Neural progenitor cell (in vitro differentiated cells): ENCODE measurements around the gene RHOA. TPM values are rescaled to one million over a fixed set of nuclear protein-coding genes. Genes with fewer than 3 reads are reported as not detected.

Experiments
- DNase-seq: peaks from one replicate; pipeline ENCODE4 v3.0.0-alpha.2; 2016; ENCODE audit warnings: low spot score
- H2AFZ ChIP-seq: fragments of 200-600 bp; sonication (generic); replicated peaks from 2 replicates; pipeline ENCODE4 v1.6.1; 2016; ENCODE audit warnings: antibody characterized with exemption
- H3F3A ChIP-seq: fragments of 200-600 bp; sonication (generic); 2 replicates; pipeline ENCODE4 v1.6.1; 2016; ENCODE audit warnings: antibody characterized with exemption, low read depth
- H3K27ac ChIP-seq: fragments of 200-600 bp; sonication (generic); 2 replicates; pipeline ENCODE4 v1.5.1; 2016; ENCODE audit warnings: mild to moderate bottlenecking
- H3K27me3 ChIP-seq: fragments of 200-600 bp; sonication (generic); 2 replicates; pipeline ENCODE4 v1.6.1; 2016; ENCODE audit warnings: mild to moderate bottlenecking, moderate library complexity
- H3K36me3 ChIP-seq: fragments of 200-600 bp; sonication (generic); 2 replicates; pipeline ENCODE4 v1.5.1; 2016
- H3K4me1 ChIP-seq: fragments of 200-600 bp; sonication (generic); 2 replicates; pipeline ENCODE4 v1.6.1; 2016; ENCODE audit warnings: mixed run types
- H3K4me2 ChIP-seq: fragments of 200-600 bp; sonication (generic); 2 replicates; pipeline ENCODE4 v1.6.1; 2016
- H3K4me3 ChIP-seq: fragments of 200-600 bp; sonication (generic); 2 replicates; pipeline ENCODE4 v1.5.1; 2016
- H3K79me2 ChIP-seq: fragments of 200-600 bp; sonication (generic); 2 replicates; pipeline ENCODE4 v1.6.1; 2016; ENCODE audit warnings: low read depth
- H3K9ac ChIP-seq: fragments of 200-600 bp; sonication (generic); 2 replicates; pipeline ENCODE4 v1.6.1; 2016
- H3K9me3 ChIP-seq: fragments of 200-600 bp; sonication (generic); 2 replicates; pipeline ENCODE4 v1.5.1; 2016; ENCODE audit warnings: low read depth
- H4K20me1 ChIP-seq: fragments of 200-600 bp; sonication (generic); 2 replicates; pipeline ENCODE4 v1.6.1; 2016; ENCODE audit warnings: low read depth
- H3K27ac Mint-ChIP-seq: 3 replicates; pipeline ENCODE4 v1.8.0; 2021; ENCODE audit warnings: mixed read lengths
- H3K27me3 Mint-ChIP-seq: 2 replicates; pipeline ENCODE4 v1.8.0; 2022; ENCODE audit warnings: low read depth, mild to moderate bottlenecking, inconsistent platforms, moderate library complexity, mixed read lengths; ENCODE audit not compliant: insufficient read depth
- H3K36me3 Mint-ChIP-seq: 3 replicates; pipeline ENCODE4 v1.8.0; 2021; ENCODE audit warnings: mixed read lengths
- H3K4me1 Mint-ChIP-seq: 3 replicates; pipeline ENCODE4 v1.8.0; 2021; ENCODE audit warnings: mixed read lengths
- H3K4me3 Mint-ChIP-seq: 3 replicates; pipeline ENCODE4 v1.8.0; 2021; ENCODE audit warnings: mild to moderate bottlenecking, moderate library complexity, mixed read lengths
- H3K9me3 Mint-ChIP-seq: 3 replicates; pipeline ENCODE4 v1.8.0; 2020; ENCODE audit warnings: mixed read lengths
- CTCF ChIP-seq: fragments of 200-600 bp; sonication (generic); IDR thresholded peaks from 2 replicates; pipeline ENCODE4 v1.5.1; 2017; ENCODE audit warnings: antibody characterized with exemption, mild to moderate bottlenecking
- EZH2 ChIP-seq: fragments of 200-600 bp; sonication (generic); IDR thresholded peaks from 2 replicates; pipeline ENCODE4 v1.6.1; 2017; ENCODE audit warnings: antibody characterized with exemption, mild to moderate bottlenecking, moderate library complexity
- EZH2phosphoT487 ChIP-seq: fragments of 200-600 bp; sonication (generic); IDR thresholded peaks from 2 replicates; pipeline ENCODE4 v1.6.1; 2017; ENCODE audit warnings: antibody characterized with exemption
- total RNA-seq: library from RNA; depleted of rRNA; stranded (reverse); fragments of >200 nt; gene quantifications from 2 replicates; pipeline ENCODE4 v1.2.3, GENCODE V29; 2015; ENCODE audit warnings: low replicate concordance

RHOA gene
- total RNA-seq, 1 donor from 2014 or later, result 460 TPM

- H3K27ac ChIP-seq, result no peak overlapping the region
- H3F3A ChIP-seq, result peaks cover 24% of the 10 kb centered on the region
- H3K36me3 ChIP-seq, result no peaks in the 10 kb centered on the region
- no peak for DNase-seq
- H3K9me3 ChIP-seq, result no peaks in the 10 kb centered on the region
- no peak overlapping the region for H3K4me2 ChIP-seq
- no peaks in the 10 kb centered on the region for H3K9me3 Mint-ChIP-seq
- H2AFZ ChIP-seq, result no peak overlapping the region
- no peak overlapping the region for H3K27ac Mint-ChIP-seq
- peaks cover 9% of the 10 kb centered on the region for H3K27me3 Mint-ChIP-seq
- no peaks in the 10 kb centered on the region for H3K79me2 ChIP-seq
- H3K4me3 Mint-ChIP-seq, result no peak overlapping the region
- H3K4me3 ChIP-seq, result no peak overlapping the region
- no peak overlapping the region for H3K9ac ChIP-seq
- H3K4me1 Mint-ChIP-seq, result peaks cover 37% of the 10 kb centered on the region
- H3K36me3 Mint-ChIP-seq, result no peaks in the 10 kb centered on the region
- no peaks in the 10 kb centered on the region for H4K20me1 ChIP-seq
- no peaks in the 10 kb centered on the region for H3K27me3 ChIP-seq
- TF ChIP-seq EZH2 (no peak), CTCF (no peak), EZH2phosphoT487 (no peak)
- H3K4me1 ChIP-seq, result peaks cover 38% of the 10 kb centered on the region
Measured at GRCh38 chr3:49456466-49456865, 44.7 kb upstream of the RHOA start.

- TF ChIP-seq EZH2phosphoT487 (no peak), EZH2 (no peak), CTCF (no peak)
- Histone ChIP-seq H3F3A (peaks cover 10% of the 10 kb centered on the region), H3K27ac (no peak overlapping the region), H3K4me3 (no peak overlapping the region), H3K9ac (no peak overlapping the region), H2AFZ (peak overlapping the region; percentile 45), H3K4me1 (peaks cover 24% of the 10 kb centered on the region), H3K27me3 (no peaks in the 10 kb centered on the region), H4K20me1 (no peaks in the 10 kb centered on the region), H3K4me2 (no peak overlapping the region), H3K9me3 (no peaks in the 10 kb centered on the region), H3K36me3 (no peaks in the 10 kb centered on the region), H3K79me2 (no peaks in the 10 kb centered on the region)
- no peaks in the 10 kb centered on the region for H3K36me3 Mint-ChIP-seq
- no peaks in the 10 kb centered on the region for H3K9me3 Mint-ChIP-seq
- peaks cover 28% of the 10 kb centered on the region for H3K4me1 Mint-ChIP-seq
- peaks cover 9% of the 10 kb centered on the region for H3K27me3 Mint-ChIP-seq
- peak overlapping the region; percentile 52 for H3K27ac Mint-ChIP-seq
- no peak for DNase-seq
- peak overlapping the region; percentile 22 for H3K4me3 Mint-ChIP-seq
Measured at GRCh38 chr3:49454898-49455681, 43.3 kb upstream of the RHOA start.

- Mint-ChIP-seq H3K9me3 (no peaks in the 10 kb centered on the region), H3K27ac (no peak overlapping the region), H3K27me3 (peaks cover 9% of the 10 kb centered on the region), H3K4me1 (peaks cover 24% of the 10 kb centered on the region), H3K36me3 (no peaks in the 10 kb centered on the region), H3K4me3 (no peak overlapping the region)
- Histone ChIP-seq H3K79me2 (no peaks in the 10 kb centered on the region), H3K4me3 (no peak overlapping the region), H3K4me2 (no peak overlapping the region), H4K20me1 (no peaks in the 10 kb centered on the region), H3K9me3 (no peaks in the 10 kb centered on the region), H3K4me1 (peaks cover 20% of the 10 kb centered on the region), H3K9ac (no peak overlapping the region), H3K27me3 (no peaks in the 10 kb centered on the region), H2AFZ (peak overlapping the region; percentile 45), H3K36me3 (no peaks in the 10 kb centered on the region), H3K27ac (no peak overlapping the region), H3F3A (peaks cover 9% of the 10 kb centered on the region)
- peak; percentile 48 for TF ChIP-seq CTCF
- TF ChIP-seq EZH2phosphoT487, result no peak
- peak; percentile 59 for DNase-seq
Measured at GRCh38 chr3:49454458-49454857, 42.7 kb upstream of the RHOA start.
